ENCODE data around the gene NEB.
"Not testable (repeated sequence)": the region's sequence is repeated elsewhere in the genome, so short reads cannot be mapped to it uniquely, and the experiment has no call there.

The NEB gene

DNA sequence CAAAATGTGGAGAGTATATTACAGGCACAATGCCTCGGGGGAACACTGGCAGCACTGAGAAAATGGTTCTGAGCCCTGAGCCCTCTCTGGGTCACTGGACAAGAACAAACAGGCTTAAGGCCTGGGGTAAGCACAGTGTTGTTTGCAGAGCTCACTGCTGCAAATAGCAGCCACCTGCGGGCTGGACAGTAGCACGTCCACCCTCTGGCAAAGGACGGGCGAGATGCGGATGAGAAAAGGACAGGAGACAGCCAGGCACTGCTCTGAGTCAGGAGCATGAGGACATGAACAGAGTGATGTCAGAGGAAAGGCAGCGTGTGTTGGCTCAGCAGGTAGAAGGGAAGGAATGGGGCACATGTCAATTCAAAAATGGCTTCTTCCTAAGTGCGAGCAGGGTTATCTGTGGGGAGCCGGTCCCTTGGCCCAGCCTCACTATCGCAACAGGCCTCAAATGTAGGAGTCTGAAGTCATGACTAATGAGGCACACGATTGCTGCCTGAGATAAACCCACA, 25.9 kb upstream of the NEB start:
- TF ChIP-seq, protein P1, sequence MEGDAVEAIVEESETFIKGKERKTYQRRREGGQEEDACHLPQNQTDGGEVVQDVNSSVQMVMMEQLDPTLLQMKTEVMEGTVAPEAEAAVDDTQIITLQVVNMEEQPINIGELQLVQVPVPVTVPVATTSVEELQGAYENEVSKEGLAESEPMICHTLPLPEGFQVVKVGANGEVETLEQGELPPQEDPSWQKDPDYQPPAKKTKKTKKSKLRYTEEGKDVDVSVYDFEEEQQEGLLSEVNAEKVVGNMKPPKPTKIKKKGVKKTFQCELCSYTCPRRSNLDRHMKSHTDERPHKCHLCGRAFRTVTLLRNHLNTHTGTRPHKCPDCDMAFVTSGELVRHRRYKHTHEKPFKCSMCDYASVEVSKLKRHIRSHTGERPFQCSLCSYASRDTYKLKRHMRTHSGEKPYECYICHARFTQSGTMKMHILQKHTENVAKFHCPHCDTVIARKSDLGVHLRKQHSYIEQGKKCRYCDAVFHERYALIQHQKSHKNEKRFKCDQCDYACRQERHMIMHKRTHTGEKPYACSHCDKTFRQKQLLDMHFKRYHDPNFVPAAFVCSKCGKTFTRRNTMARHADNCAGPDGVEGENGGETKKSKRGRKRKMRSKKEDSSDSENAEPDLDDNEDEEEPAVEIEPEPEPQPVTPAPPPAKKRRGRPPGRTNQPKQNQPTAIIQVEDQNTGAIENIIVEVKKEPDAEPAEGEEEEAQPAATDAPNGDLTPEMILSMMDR (conservative IDR thresholded peaks at IDR 0.05; ENCODE audit: low read depth, low read length), result no peak
- no peak overlapping the region for H3K4me3 ChIP-seq (ENCODE audit: low read depth, low read length)
- DNase-seq (ENCODE audit: low read depth), result peak; percentile 54

DNA sequence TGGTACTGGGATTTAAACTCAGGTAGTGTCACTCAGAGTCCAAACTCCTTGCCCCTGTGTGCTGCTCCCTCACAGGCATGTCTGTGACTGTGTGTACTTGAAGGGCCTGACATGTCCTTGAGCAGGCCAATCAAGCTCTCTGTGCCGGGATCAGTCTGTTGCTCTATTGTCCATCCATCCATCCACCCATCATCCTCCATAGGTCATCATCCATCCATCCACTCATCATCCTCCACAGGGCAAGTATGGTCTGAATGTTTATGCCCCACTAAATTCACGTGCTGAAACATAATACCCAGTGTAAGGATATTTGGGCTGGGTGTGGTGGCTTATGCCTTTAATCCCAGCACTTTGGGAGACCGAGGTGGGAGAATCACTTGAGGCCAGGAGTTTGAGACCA, 24.5 kb upstream of the NEB start:
- TF ChIP-seq, protein P1 (conservative IDR thresholded peaks at IDR 0.05; ENCODE audit: low read depth, low read length), result no peak
- DNase-seq (ENCODE audit: low read depth), result no peak
- H3K4me3 ChIP-seq (ENCODE audit: low read depth, low read length), result no peak overlapping the region

DNA sequence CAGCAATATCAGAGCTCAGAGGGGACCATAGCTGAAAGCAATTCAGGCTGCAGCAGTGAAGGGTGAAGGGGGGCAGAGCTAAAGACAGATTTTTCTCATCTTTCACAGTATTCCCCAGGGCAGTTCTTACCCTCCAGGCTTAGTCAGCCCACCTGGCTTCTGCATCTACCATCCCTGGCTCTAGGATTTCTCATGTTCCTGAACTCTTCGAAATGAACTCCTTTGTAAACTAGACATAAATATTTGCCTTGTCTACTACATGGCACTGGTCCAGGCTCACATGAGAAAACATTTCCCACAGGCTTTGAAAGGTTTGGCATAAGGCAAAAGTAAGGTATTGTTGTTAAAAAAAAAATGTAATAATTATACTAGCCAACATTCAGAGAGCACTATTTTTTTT, 23.6 kb upstream of the NEB start:
- no peak overlapping the region for H3K4me3 ChIP-seq (ENCODE audit: low read depth, low read length)
- TF ChIP-seq, protein P1 (conservative IDR thresholded peaks at IDR 0.05; ENCODE audit: low read depth, low read length), result no peak
- peak; percentile 23 for DNase-seq (ENCODE audit: low read depth)

DNA sequence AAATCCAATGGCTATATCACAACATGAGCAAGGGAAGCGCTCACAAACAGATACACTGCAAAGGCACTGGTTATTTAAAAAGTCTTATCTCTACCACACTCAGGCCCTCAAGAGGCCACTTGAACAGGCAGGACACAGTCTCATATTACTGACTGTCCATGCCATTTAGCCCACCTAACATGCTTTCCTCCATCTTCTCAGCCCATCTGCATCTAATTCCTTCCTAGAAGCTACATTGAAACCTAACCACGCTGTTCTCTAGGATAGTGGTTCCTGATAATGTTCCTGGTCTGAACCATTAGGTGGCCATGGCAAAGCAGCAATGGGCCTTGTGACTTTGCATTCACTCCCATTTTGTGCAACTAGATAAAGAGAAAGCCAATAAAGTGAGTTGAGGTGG, 22.5 kb upstream of the NEB start:
- H3K4me3 ChIP-seq (ENCODE audit: low read depth, low read length), result no peak overlapping the region
- no peak for DNase-seq (ENCODE audit: low read depth)
- TF ChIP-seq, protein P1 (conservative IDR thresholded peaks at IDR 0.05; ENCODE audit: low read depth, low read length), result no peak

DNA sequence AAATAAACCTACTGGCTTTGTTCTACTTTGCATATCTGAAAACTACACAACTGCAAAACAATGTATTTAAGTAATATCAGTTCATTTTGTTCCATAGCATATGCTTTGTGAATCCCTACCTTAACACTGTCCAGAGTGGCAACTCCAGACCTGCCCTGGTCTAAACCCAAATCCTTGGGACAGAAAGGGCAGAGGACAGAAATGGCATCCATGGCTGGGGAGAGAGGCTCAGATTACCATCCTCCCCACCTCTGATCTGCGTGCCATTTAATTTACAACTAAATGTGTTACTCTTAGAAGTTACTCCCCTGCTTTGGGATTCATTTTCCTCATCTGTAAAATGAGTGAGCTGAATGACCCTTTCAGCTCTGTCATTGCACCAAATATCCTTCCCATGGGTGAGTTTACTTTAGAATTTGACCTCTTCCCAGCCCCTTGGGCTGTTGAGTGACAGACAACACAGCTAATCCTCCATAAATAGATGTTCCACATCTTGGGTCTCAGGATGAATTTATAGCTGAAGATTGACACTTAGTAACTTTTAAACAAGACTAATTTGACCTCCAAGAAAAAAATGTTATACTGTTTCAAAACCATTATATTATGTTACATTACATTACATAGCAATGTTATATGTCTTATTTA, 20.1 kb upstream of the NEB start:
- DNase-seq (ENCODE audit: low read depth), result no peak
- H3K4me3 ChIP-seq (ENCODE audit: low read depth, low read length), result no peak overlapping the region
- TF ChIP-seq, protein P1 (conservative IDR thresholded peaks at IDR 0.05; ENCODE audit: low read depth, low read length), result no peak

DNA sequence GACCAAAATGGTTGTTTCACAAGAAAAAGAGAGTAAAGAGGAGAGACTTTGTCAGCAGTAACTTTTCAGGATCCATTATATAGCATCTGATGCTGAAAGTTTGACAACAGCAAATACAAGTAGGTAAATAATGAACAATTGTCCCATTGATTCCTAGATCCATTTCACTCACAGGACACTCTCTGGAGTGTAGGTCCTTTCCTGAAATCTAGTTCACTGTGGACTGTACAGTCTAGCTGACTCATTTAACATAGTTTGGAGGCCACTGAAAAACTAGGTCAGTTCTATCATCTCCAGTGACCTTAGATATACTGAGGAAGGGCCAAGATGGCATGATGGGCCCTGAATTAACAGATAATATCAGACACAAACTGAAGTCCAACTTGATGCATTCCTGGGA, 19.3 kb upstream of the NEB start:
- TF ChIP-seq, protein P1 (conservative IDR thresholded peaks at IDR 0.05; ENCODE audit: low read depth, low read length), result no peak
- DNase-seq (ENCODE audit: low read depth), result no peak
- H3K4me3 ChIP-seq (ENCODE audit: low read depth, low read length), result no peak overlapping the region

DNA sequence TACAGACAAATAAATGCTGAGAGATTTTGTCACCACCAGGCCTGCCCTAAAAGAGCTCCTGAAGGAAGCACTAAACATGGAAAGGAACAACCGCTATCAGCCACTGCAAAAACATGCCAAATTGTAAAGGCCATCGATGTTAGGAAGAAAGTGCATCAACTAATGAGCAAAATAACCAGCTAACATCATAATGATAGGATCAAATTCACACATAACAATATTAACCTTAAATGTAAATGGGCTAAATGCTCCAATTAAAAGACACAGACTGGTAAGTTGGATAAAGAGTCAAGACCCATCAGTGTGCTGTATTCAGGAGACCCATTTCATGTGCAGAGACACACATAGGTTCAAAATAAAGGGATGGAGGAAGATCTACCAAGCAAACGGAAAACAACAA, 11.0 kb upstream of the NEB start:
- not testable (repeated sequence) for H3K4me3 ChIP-seq (ENCODE audit: low read depth, low read length)

More for the DNA sequence above, 11.0 kb upstream of the NEB start:
- DNase-seq (ENCODE audit: low read depth), result not testable (repeated sequence)

All from choroid plexus epithelial cell (primary cell).